HG02798 (cell line): Measurements from ENCODE around the gene TUBD1.
"Not testable (repeated sequence)": the region's sequence is repeated elsewhere in the genome, so short reads cannot be mapped to it uniquely, and the experiment has no call there.

ENCODE experiments used
- ATAC-seq: cut with Tn5 transposase; IDR thresholded peaks from one replicate; pipeline ENCODE4 v1.9.1; 2021; ENCODE audit warnings: mild to moderate bottlenecking; ENCODE audit not compliant: unreplicated experiment, poor library complexity

Gene TUBD1

DNA sequence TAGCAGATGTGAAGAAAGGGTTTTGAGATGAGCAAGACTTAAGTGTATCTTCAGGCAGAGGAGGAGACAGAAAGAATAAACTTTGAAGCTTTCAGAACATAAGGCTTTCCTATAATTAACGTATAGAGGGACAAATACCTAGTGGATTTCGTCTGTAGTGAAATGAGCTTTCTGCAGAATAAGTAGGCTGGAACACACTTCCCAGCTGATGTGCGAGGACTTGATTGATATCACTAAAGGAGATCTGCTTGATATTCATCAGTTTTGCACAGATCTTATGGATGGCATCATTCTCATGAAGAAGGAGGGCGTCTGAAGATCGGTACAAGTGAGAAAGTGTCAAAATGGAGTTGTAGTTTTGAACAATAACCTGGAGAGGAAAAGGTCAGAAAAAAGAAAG, 14.8 kb downstream of the TUBD1 start:
- no peak for ATAC-seq

DNA sequence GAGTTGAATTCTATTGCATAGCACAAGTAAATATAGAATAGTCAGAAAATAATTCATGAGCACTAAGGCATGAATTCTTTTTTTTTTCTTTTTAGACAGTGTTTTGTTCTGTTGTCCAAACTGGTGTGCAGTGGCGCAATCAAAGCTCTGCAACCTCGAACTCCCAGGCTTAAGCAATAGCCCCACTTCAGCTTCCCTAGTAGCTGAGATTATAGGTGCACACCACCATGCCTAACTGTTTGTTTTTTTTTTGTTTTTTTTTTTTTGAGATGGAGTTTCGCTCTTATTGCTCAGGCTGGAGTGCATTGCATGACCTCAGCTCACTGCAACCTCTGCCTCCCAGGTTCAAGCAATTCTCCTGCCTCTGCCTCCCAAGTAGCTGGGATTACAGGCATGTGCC, 16.6 kb downstream of the TUBD1 start:
- ATAC-seq = no peak

DNA sequence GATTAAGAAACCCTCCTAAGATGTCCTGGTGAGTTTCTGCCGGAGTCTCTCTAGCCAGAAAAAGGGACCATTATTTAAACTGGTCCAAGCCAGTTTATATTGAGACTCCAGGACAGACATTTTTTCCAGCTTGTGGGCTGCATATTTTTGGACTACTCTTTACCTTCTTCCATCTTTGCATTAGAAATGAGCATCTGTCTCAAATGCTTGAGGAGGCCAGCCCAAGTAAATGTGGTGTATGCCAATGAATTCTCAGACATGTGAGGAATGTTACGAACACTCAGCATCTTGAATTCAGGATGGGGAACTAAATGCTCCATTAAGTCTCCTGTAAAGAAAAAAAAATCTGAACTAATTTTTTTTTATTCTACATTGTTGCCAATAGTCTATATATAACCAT, 18.4 kb downstream of the TUBD1 start:
- no peak for ATAC-seq

DNA sequence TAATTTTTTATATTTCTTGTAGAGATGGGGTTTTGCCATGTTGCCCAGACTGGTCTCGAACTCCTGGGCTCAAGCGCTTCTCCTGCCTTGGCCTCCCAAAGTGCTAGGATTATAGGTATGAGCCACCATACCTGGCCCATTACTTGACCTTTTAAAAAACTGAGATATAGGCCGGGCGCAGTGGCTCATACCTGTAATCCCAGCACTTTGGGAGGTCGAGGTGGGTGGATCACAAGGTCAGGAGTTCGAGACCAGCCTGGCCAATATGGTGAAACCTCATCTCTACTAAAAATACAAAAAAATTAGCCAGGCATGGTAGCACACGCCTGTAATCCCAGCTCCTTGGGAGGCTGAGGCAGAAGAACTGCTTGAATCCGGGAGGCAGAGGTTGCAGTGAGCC, 19.3 kb downstream of the TUBD1 start:
- ATAC-seq = not testable (repeated sequence)

DNA sequence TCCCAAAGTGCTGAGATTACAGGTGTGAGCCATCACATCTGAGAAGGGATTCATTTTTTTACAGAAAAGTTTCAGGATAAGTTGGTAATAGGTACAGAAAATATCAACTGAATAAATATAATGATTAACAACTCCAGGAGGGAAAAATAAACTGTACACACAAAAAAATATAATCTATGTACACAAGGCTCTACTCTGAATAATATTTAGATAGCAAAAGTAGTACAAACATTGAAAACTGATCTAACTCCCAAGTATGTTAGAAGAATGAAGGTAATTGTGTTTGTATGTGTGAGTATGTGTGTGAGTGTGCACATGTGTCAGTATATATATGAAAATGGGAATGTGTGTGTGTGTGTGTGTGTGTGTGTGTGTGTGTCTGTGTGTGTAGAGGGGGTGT, 20.4 kb downstream of the TUBD1 start:
- no peak for ATAC-seq

DNA sequence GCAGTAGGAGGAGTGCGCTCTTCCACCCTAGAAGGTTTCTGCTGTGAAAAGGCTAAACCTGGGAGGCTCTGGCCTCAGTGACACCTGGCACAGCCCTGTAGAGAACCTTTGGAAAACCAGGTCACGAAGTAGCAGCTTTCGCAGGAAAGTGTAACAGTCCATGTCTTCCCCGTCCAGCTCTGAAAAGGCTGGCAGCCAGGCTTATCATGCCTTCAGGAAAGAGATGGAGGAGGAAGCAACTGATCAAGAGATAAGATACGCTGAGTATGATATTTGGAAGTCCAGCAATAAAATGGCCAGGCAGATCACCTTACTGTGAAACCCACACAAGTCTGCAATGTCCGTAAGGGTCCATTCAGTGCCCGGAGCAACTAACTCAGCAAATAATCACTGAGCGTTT, 22.3 kb downstream of the TUBD1 start:
- no peak for ATAC-seq

DNA sequence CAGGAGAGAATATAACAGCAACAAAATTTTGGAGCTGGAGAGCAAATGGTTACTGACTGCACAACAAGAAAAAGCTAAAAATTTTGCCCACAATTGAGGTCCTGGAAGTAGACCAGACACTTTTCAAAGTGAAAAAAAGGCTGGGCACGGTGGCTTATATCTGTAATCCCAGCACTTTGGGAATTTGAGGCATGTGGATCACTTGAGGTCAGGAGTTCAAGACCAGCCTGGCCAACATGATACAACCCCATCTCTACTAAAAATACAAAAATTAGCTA, 22.9 kb downstream of the TUBD1 start:
- no peak for ATAC-seq

DNA sequence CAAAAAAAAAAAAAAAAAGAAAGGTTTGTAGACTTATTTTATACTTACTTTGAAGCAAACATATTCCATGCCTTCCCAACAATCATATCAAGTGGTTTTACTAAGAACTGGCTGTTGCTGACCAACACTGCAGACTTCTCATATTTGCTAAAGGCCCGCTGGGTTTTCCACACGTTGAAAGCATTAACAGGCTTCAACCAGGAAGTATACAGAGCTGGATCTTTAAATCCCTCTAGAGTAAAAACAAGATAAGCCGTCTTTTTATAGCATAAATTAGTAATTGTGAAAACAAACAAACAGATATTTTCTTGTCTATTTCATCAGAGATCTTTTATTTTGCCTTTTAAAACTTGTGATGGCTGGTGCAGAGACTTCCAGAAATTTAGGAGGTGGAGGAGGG, 29.1 kb downstream of the TUBD1 start:
- ATAC-seq = no peak

DNA sequence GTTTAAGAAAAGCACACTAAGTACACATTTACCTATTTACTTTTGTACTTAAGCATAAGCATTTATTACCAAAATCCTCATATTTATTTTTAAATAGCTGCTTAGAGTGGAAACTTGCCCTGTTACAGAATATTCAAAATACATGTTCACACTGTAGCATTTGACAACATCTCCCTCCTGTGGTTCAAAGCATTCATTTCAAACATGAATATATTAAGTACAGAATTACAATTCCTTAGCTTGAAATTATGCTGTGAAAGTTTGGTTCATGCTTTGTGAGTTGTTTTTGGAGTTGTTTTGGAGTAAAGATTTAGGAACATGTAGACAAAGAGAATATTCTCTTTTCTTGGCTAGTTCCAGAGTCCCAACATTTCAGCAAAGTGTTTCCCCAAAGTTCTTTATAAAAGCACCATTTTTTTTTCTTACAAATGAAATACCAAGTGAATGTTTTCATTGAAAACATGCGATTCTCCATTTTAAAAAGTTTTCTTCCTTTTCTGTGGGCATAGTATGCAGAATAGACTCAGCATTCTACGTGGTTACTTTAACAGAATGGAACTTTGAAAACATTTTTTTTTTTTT, 33.2 kb downstream of the TUBD1 start:
- ATAC-seq = no peak

DNA sequence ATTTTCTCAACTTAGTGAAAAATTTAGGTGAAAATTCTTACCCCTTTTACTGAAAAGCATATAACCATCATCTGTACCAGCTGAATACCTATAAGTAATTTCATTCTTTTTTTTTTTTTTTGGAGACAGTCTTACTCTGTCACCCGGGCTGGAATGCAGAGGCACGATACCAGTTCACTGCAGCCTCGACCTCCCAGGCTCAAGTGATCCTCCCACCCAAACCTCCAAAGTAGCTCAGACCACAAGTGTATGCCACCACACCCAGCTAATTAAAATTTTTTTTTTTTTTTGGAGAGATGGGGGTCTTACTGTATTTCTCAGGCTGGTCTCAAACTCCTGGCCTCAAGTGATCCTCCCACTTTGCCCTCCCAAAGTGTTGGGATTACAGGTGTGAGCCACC, 33.8 kb downstream of the TUBD1 start:
- no peak for ATAC-seq

DNA sequence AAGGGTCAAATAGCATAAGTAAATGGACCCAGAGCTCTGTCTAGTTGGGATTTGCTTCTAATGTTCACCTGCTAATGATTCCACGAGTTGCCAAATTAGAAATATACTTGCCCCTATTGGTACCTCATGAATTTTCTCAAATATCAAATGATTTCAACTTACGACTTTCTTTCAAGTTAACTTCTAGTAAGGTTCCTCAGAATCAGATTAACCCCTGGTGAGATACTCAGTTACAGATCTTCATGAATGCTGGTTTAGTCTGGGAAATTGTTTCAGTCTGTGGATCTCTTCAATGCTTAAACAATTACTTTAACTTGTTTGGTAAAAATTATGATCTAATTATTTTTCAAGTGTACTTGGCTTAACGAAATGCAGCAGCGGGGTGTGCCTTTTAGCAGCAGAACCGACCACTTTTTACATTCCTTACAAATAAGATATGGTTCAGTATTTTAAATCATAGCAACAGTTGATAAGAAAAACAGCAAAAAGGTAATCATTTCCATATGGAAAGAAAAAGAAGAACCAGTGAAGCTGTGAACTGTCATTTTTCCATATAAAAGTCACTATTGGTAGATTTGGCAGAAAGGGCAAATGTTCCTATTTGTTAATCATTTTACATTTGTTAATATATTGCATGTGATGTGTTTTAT, 34.5 kb downstream of the TUBD1 start:
- ATAC-seq = no peak

DNA sequence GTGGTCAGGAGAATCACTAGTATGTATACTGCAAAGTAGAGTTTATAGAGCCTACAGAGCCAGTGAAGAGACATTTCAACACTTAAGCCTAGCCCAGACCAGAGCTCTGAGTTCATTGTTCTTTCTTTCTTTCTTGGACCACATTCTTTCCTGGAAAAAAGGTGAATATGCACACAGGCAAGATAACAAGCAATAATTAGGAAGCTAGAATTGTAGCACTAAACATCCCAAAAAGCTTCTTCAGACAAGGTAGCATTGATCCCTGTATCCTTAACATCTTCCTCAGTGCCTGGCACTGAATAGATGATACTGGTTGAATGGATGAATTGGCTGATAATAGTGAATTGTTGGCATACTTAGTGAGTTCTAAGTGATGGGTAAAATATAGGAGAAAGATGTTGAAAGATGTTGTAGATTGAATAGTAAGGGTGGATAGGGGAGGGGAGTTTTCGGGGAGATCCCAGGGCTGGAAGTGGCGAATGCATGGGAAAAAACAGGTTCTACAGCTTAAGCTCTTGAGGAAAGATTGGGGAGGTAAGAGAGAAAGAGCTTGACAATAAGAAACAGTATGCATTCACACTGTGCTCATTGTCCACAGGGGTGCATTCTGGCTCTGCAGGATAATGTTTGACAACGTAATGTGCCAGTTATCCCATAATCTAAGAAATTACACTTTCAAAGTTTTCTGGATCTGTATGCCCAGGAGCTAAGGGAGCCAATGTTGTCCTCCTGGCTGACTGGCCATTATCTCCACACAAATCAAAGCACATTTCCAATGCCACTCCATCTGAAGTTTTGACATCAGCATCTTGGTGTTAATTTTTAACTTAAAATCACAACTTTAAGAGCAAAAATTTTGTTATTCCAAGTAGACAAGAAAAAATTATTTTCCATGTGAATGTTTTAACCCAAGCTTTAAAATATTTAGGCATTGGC, 35.6 kb downstream of the TUBD1 start:
- no peak for ATAC-seq

DNA sequence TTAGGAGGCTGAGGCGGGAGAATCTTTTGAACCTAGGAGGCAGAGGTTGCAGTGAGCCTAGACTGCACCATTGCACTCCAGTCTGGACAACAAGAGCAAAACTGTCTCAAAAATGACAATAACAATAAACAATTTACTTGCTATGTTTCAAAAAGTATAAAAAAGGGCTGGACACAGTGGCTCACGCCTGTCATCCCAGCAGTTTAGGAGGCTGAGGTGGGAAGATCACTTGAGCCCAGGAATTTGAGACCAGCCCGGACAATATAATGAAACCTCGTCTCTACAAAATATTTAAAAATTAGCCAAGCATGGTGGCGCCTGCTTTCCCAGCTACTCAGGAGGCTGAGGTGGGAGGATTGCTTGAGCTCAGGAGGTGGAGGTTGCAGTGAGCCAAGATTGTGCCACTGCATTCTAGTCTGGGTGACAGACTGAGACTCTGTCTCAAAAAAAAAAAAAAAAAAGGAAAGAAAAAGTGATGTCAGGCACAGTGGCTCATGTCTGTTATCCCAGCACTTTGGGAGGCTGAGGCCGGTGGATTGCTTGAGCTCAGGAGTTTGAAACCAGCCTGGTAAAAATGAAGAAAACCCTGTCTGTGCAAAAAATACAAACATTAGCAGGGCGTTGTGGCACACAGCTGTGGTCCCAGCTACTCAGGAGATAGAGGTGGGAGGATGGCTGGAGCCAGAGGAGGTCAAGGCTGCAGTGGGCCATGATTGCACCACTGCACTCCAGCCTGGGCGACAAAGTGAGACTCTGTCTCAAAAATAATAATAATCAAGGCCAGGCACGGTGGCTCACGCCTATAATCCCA, 38.6 kb downstream of the TUBD1 start:
- ATAC-seq = not testable (repeated sequence)

DNA sequence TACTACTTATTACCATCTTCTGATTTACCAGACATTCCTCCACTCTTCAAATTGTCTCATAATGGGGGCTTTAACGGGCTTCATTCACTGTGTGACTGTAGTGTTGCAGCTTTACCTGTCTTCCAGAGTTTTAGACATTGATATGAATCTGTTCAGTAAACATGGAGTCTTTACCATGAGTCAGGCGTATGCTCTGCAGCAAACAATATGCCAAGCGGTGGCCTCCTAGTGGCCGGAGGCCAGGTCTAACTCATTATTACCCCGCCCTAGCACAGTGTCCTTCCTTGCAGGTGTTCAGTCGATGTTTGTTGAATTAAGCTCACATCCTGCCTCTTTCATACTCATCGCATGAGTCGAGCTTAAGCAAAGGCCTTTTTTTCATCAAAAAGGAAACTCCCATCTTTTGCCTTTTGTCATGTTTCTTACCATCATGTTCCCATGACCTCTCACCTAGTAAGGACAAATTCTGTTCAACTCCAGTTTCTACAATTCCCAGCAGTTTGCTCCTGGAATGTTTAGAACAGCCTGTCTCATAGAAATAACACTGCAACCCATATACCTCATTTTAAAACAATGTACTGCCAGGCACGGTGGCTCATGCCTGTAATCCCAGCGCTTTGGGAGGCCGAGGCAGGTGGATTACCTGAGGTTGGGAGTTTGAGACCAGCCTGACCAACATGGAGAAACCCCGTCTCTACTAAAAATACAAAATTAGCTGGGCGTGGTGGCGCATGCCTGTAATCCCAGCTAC, 39.4 kb downstream of the TUBD1 start:
- ATAC-seq = peak; percentile 37

DNA sequence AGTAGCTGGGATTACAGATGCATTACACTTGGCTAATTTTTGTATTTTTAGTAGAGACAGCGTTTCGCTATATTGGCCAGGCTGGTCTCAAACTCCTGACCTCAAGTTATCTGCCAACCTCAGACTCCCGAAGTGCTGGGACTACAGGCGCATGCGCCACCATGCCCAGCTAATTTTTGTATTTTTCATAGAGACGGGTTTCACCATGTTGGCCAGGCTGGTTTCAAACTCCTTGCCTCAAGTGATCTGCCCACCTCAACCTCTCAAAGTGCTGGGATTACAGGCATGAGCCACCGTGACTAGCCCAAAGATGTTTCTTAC, 39.9 kb downstream of the TUBD1 start:
- not testable (repeated sequence) for ATAC-seq

DNA sequence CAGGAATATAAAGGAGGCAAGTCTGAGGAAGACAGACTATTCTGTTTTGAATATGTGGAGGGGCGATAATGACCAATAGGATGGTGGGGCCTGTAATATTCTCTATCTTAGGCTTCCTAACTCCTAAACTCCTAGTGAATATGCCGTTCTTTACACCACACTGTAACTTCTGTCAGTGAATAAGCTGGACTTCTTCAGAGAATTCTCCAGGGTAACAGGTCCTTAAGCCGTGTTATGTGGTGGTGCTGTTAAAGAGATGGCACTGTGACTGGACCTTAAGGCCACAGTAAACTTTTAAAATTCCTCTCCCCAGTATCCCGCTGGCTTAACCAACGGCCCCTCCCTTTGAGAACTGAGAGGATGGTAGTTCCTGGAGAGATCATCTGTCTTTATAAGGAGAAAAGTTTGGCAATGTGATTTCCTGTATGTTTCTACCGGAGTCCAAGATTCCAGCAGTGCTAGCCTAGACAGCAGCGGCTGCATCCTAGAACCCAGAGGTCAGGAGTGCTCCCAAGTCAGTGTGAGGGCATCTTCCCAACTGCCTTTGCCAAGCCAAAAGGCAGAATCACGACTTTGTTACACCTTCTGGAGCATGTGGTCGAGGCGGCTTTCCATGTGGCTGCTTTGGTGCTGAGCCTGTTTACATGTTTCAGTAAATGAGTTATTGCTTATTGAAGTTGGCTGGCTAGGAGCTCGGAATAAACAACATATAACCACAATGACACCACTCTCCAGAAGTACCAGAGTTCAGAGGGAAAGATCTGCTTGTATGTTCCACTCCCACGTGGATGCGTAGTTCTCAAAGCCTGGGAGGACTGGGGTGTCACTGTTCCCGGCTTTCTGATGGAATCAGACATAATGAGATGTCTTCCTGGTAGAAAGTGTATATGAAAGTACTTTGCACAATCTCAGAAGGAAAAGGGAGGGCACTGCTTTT, 41.0 kb downstream of the TUBD1 start:
- no peak for ATAC-seq

DNA sequence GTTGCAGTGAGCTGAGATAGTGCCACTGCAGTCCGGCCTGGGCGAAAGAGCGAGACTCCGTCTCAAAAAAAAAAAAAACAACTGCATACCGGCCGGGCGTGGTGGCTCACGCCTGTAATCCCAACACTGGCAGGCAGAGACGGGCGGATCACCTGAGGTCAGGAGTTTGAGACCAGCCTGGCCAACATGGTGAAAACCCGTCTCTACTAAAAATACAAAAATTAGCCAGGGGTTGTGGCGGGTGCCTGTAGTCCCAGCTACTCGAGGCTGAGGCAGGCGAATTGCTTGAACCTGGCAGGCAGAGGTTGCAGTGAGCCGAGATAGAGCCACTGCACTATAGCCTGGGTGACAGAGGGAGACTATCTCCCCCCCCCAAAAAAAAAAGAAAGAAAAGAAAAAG, 42.4 kb downstream of the TUBD1 start:
- ATAC-seq = not testable (repeated sequence)

DNA sequence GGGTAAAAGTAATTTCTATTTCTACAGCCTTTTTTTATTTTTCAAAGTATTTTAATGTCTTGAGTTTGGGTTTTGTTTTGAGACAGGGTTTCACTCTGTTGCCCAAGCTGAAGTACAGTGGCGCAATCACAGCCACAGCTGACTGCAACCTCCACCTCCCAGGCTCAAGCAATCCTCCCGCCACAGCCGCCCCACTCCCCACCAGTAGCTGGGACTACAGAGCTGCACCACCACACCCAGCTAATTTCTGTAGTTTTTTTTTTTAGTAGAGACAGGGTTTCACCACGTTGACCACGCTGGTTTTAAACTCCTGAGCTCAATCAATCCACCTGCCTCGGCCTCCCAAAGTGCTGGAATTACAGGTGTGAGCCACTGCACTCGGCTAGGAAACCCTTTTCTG, 44.0 kb downstream of the TUBD1 start:
- peak; percentile 35 for ATAC-seq

DNA sequence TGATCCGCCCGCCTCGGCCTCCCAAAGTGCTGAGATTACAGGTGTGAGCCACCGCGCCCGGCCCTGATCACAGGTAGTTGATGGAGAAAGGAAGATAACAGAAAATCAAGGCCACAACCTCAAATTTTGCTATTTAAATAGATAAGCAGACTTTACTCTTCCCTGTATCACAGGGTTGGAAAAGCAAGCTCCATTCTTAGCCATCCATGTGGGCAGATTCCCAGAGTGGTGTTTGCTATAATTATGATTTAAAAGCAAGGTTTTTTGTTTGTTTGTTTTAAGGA, 44.4 kb downstream of the TUBD1 start:
- no peak for ATAC-seq
